Ramos (cell line): Measurements from ENCODE around the gene NXT1.

Experiments
- in situ Hi-C: fragments of 300-500 bp; cut with MboI; formaldehyde crosslinking; loops from one replicate; pipeline ENCODE4 v1.14.3; 2022; ENCODE audit warnings: low sequenced_read_pairs; ENCODE audit not compliant: unreplicated experiment

NXT1 gene

GRCh38 chr20:23386304-23387117, 35.9 kb downstream of the NXT1 start:
- in situ Hi-C loops, result no loop called here

GRCh38 chr20:23387118-23387443, 36.5 kb downstream of the NXT1 start:
- in situ Hi-C loops, result no loop called here

GRCh38 chr20:23390091-23390774, 39.6 kb downstream of the NXT1 start:
- in situ Hi-C loops, result no loop called here

- in situ Hi-C loops, result no loop called here
Observed at GRCh38 chr20:23391707-23392310, 41.2 kb downstream of the NXT1 start.

- in situ Hi-C loops, result no loop called here
Observed at GRCh38 chr20:23393996-23394775, 43.6 kb downstream of the NXT1 start.

GRCh38 chr20:23396950-23397627, 46.5 kb downstream of the NXT1 start:
- in situ Hi-C loops, result no loop called here

- in situ Hi-C loops, result no loop called here
Observed at GRCh38 chr20:23397961-23398360, 47.4 kb downstream of the NXT1 start.

- in situ Hi-C loops, result no loop called here
Observed at GRCh38 chr20:23399568-23400241, 49.1 kb downstream of the NXT1 start.

GRCh38 chr20:23401051-23401450, 50.5 kb downstream of the NXT1 start:
- in situ Hi-C loops, result no loop called here

GRCh38 chr20:23403751-23404150, 53.2 kb downstream of the NXT1 start:
- in situ Hi-C loops, result no loop called here

- in situ Hi-C loops, result no loop called here
Observed at GRCh38 chr20:23404196-23404595, 53.6 kb downstream of the NXT1 start.
